ENCODE results near the gene OSTM1.

OSTM1 gene

GRCh38 chr6:108100003-108100402 lies 25.5 kb upstream of the OSTM1 start:
- DNase-seq, result no peak

- DNase-seq, result no peak
Measured at GRCh38 chr6:108097882-108098281, 23.3 kb upstream of the OSTM1 start.

DNA sequence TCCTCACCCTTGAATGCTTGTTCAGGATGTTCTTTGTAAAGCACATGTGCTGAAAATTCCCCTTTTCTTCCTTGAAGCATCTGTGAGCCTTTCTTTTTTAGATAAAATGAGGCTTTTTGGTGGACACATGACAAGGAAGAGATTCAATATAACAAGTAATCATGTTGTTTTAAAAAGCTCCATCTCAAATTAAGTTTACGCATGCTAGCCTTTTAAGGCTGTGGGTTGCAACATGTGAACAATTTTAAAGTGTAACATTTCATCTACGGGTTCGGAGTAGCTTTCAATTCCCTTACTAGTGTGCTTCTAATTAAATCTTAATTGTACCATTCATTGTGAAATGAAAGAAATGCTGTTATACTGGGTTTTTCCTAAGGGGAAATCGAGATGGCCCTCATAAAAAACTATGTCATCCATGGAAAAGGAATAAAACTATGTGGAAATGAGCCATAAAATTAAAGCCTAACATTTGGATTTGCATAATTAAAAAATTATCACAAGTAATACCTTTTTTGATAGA lies 19.3 kb upstream of the OSTM1 start:
- no peak for DNase-seq

- DNase-seq, result no peak
Measured at GRCh38 chr6:108091288-108091687, 16.7 kb upstream of the OSTM1 start.

GRCh38 chr6:108083349-108083748 lies 8.8 kb upstream of the OSTM1 start:
- no peak for DNase-seq

DNA sequence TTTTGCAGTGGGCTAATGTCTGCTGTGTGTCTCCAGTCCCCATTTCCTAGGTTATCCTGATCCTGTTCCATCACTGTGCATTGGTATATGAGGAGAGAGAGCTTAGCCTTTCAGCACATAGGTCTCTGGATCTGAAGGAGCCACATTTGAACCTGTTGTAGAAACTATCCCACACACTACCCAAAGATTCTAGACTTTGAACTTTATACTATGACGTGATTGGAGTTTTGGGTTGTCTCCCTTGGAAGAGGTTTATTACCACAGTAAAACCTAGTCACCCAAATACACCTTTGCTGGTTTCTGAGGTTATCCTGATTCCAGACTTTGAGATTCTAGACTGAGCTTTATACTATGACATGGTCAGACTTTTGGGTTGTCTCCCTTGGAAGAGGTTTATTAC lies 8.0 kb upstream of the OSTM1 start:
- DNase-seq, result no peak

GRCh38 chr6:108080010-108080780 lies 5.7 kb upstream of the OSTM1 start:
- no peak for DNase-seq

GRCh38 chr6:108078191-108078590 lies 3.6 kb upstream of the OSTM1 start:
- no peak for DNase-seq

DNA sequence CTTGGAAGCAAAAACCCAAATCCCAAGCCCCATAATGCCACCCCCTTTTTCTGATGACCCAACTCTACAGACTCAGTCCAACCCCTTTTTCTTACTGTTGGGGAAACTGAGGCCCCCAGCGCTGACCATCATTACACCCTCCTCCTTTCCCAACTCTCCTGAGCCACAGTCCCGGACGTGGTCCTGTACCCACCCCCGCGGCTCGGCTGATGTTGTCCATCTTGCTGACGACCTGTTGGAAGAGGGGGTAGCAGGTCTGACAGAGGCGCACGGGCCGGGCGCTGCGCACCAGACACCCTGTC lies 533 bp downstream of the OSTM1 start:
- no peak for DNase-seq

- no peak for DNase-seq
Measured at GRCh38 chr6:108071736-108072276, 2.7 kb downstream of the OSTM1 start.

- DNase-seq, result no peak
Measured at GRCh38 chr6:108068618-108069017, 5.9 kb downstream of the OSTM1 start.

DNA sequence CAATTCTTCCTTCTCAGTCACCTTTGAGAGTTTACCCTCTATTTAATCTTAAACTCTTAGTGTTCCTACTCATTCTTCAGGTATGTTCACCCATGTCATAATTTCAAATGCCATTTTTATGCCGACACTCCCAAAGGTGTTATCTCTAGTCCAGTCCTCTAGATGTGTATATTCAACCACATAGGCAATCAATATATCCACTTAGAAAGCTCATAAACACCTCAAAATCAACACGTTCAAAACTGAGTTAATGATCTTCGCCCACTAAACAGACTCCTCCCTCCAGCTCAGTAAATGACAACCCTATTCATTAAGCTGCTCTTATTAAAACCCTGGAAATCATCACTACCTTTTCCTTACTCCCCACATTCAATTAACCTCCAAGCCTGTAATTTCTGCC lies 6.4 kb downstream of the OSTM1 start:
- no peak for DNase-seq

GRCh38 chr6:108052706-108053105 lies 21.8 kb downstream of the OSTM1 start:
- no peak for DNase-seq

- no peak for DNase-seq
Measured at GRCh38 chr6:108051481-108051880, 23.1 kb downstream of the OSTM1 start.

- DNase-seq, result no peak
Measured at GRCh38 chr6:108039681-108040080, 34.9 kb downstream of the OSTM1 start.

GRCh38 chr6:108036884-108037283 lies 37.7 kb downstream of the OSTM1 start:
- no peak for DNase-seq

DNA sequence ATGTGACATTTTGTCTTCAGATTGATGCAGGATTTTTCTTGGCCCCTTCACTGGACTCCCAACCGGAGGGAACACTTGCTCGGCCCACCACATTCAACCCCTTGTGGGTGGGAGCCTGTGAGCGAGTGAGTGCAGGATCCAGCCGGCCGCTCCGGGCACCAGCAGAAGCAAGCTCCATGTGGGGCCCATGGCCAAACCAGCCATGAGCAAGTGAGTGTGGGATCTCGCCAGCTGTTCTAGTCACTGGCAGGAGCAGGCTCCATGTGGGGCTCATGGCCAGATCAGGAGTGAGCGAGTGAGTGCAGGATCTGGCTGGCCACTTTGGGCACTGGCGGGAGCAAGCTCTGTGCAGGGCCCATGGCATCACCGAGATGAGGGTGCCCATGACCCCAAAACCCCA lies 42.6 kb downstream of the OSTM1 start:
- DNase-seq, result no peak

GRCh38 chr6:108030211-108030610 lies 44.3 kb downstream of the OSTM1 start:
- no peak for DNase-seq

GRCh38 chr6:108029226-108029921 lies 45.2 kb downstream of the OSTM1 start:
- no peak for DNase-seq

DNA sequence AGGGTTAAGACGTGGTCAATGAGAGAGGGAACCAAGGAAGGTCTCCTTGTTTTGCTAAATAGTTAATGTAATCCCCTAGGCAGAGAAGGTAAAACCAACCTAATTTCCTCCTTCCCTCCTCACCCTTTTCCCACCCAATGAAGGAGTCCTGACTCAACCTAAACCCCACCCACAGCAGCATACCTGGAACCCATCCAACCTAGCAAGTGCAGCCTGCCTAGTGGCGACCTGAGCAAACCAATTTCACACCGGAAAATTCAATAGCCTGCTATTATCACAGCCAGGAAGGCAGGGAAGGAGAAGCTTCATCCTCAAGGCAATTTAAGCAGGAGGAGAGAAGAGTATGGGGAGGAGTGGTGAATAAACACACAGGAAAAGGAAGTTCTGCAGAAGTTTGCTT lies 46.9 kb downstream of the OSTM1 start:
- no peak for DNase-seq

DNA sequence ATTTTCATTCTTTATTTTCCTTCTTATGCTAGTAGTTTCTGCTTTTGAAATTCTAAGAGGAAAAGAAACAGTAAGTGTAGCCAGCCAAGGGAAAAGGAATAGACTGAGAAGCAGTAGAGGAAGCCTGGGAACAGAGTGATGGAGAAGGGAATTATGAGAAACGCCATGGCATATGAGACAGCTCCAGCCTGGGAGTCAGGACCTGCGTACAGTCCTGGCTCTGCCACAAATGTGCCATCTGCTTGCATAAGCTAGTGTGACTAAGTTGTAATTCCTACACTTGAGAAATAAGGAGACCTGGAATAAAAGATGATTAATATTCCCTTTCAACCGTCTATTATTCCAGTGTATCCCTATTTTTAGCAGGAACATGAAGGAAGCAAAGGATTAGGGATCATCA lies 47.5 kb downstream of the OSTM1 start:
- DNase-seq, result no peak

GRCh38 chr6:108024427-108025073 lies 50.0 kb downstream of the OSTM1 start:
- no peak for DNase-seq

GRCh38 chr6:108020472-108021116 lies 53.9 kb downstream of the OSTM1 start:
- no peak for DNase-seq
